ENCODE data around the gene CLDN18.

DNA sequence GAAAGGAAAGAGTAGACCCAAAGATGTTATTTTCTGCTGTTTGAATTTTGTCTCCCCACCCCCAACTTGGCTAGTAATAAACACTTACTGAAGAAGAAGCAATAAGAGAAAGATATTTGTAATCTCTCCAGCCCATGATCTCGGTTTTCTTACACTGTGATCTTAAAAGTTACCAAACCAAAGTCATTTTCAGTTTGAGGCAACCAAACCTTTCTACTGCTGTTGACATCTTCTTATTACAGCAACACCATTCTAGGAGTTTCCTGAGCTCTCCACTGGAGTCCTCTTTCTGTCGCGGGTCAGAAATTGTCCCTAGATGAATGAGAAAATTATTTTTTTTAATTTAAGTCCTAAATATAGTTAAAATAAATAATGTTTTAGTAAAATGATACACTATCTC, 21.6 kb downstream of the CLDN18 start:
- TF ChIP-seq EZH2phosphoT487 (IDR thresholded peaks at IDR 0.05; ENCODE audit: borderline replicate concordance) (no peak), CEBPB (IDR thresholded peaks at IDR 0.05; ENCODE audit: low read depth) (no peak), POLR2AphosphoS5 (IDR thresholded peaks at IDR 0.05; ENCODE audit: low read depth, low read length) (no peak), CTCF (IDR thresholded peaks at IDR 0.05 in 2 of 3, conservative IDR thresholded peaks at IDR 0.05 in 1 of 3; ENCODE audit: borderline replicate concordance in 1 of 3, insufficient read depth in 1 of 3, low read depth in 2 of 3, low read length in 2 of 3) (no peak), EGR1 (IDR thresholded peaks at IDR 0.05; ENCODE audit: low read depth) (no peak), POLR2A (IDR thresholded peaks at IDR 0.05; ENCODE audit: borderline replicate concordance, extremely low read depth, insufficient read depth, insufficient read length) (no peak), EZH2 (IDR thresholded peaks at IDR 0.05) (no peak), ATF3 (IDR thresholded peaks at IDR 0.05) (no peak), TCF7L2 (IDR thresholded peaks at IDR 0.05; ENCODE audit: borderline replicate concordance, extremely low read depth, insufficient read depth, insufficient read length) (no peak)
- TF ChIP-seq, protein P1, sequence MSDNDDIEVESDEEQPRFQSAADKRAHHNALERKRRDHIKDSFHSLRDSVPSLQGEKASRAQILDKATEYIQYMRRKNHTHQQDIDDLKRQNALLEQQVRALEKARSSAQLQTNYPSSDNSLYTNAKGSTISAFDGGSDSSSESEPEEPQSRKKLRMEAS (IDR thresholded peaks at IDR 0.05) = no peak
- TF ChIP-seq, protein P2, sequence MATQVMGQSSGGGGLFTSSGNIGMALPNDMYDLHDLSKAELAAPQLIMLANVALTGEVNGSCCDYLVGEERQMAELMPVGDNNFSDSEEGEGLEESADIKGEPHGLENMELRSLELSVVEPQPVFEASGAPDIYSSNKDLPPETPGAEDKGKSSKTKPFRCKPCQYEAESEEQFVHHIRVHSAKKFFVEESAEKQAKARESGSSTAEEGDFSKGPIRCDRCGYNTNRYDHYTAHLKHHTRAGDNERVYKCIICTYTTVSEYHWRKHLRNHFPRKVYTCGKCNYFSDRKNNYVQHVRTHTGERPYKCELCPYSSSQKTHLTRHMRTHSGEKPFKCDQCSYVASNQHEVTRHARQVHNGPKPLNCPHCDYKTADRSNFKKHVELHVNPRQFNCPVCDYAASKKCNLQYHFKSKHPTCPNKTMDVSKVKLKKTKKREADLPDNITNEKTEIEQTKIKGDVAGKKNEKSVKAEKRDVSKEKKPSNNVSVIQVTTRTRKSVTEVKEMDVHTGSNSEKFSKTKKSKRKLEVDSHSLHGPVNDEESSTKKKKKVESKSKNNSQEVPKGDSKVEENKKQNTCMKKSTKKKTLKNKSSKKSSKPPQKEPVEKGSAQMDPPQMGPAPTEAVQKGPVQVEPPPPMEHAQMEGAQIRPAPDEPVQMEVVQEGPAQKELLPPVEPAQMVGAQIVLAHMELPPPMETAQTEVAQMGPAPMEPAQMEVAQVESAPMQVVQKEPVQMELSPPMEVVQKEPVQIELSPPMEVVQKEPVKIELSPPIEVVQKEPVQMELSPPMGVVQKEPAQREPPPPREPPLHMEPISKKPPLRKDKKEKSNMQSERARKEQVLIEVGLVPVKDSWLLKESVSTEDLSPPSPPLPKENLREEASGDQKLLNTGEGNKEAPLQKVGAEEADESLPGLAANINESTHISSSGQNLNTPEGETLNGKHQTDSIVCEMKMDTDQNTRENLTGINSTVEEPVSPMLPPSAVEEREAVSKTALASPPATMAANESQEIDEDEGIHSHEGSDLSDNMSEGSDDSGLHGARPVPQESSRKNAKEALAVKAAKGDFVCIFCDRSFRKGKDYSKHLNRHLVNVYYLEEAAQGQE (IDR thresholded peaks at IDR 0.05; ENCODE audit: low read depth) = no peak

Measured in HCT116 (cell line).